Trophoblast cell (in vitro differentiated cells and primary cell): ENCODE results near the gene APAF1.

Source experiments
- DNase-seq, 2 donors: peaks; one replicate each; pipeline ENCODE4 v3.0.0-alpha.2; 2016
- H2AFZ ChIP-seq: 2 replicates; pipeline ENCODE4 v1.6.1; 2013; ENCODE audit warnings: low read length, moderate library complexity, mild to moderate bottlenecking; ENCODE audit not compliant: insufficient read depth, poor library complexity
- H2AK5ac ChIP-seq: 2 replicates; pipeline ENCODE4 v1.6.1; 2013; ENCODE audit warnings: mild to moderate bottlenecking, low read length
- H2BK120ac ChIP-seq: 2 replicates; pipeline ENCODE4 v1.6.1; 2013; ENCODE audit warnings: low read length, mild to moderate bottlenecking, moderate library complexity; ENCODE audit not compliant: insufficient read depth, poor library complexity
- H2BK12ac ChIP-seq: 2 replicates; pipeline ENCODE4 v1.6.1; 2013; ENCODE audit warnings: mild to moderate bottlenecking, low read length, moderate library complexity
- H2BK5ac ChIP-seq: 2 replicates; pipeline ENCODE4 v1.6.1; 2013; ENCODE audit warnings: low read length, low read depth, moderate library complexity, mild to moderate bottlenecking; ENCODE audit not compliant: poor library complexity
- H3K14ac ChIP-seq: 2 replicates; pipeline ENCODE4 v1.6.1; 2013; ENCODE audit warnings: mild to moderate bottlenecking, low read length
- H3K18ac ChIP-seq: 2 replicates; pipeline ENCODE4 v1.6.1; 2013; ENCODE audit warnings: mild to moderate bottlenecking, low read length
- H3K23ac ChIP-seq: 2 replicates; pipeline ENCODE4 v1.6.1; 2013; ENCODE audit warnings: low read length
- H3K27ac ChIP-seq: 2 replicates; pipeline ENCODE4 v1.5.1; 2013; ENCODE audit warnings: low read depth, mild to moderate bottlenecking, inconsistent platforms, low read length, moderate library complexity
- H3K27me3 ChIP-seq: 2 replicates; pipeline ENCODE4 v1.6.1; 2013; ENCODE audit warnings: inconsistent platforms, mild to moderate bottlenecking, low read length, moderate library complexity; ENCODE audit not compliant: insufficient read depth
- H3K36me3 ChIP-seq, 2 experiments: 1 replicate in 1 of 2; 2 replicates in 1 of 2; pipeline ENCODE4 v1.6.1; 2013; ENCODE audit warnings: low read length in 2 of 2, mild to moderate bottlenecking in 2 of 2, moderate library complexity in 1 of 2; ENCODE audit not compliant: insufficient read depth in 2 of 2, control insufficient read depth in 1 of 2
- H3K4ac ChIP-seq: 2 replicates; pipeline ENCODE4 v1.6.1; 2013; ENCODE audit warnings: low read depth, mild to moderate bottlenecking, low read length, moderate library complexity
- H3K4me1 ChIP-seq, 2 experiments: 1 replicate in 1 of 2; 2 replicates in 1 of 2; pipeline ENCODE4 v1.6.1; 2013; ENCODE audit warnings: low read length in 2 of 2, mild to moderate bottlenecking in 2 of 2, moderate library complexity in 1 of 2; ENCODE audit not compliant: insufficient read depth in 2 of 2, control insufficient read depth in 1 of 2
- H3K4me2 ChIP-seq: 2 replicates; pipeline ENCODE4 v1.6.1; 2013; ENCODE audit warnings: inconsistent platforms, mild to moderate bottlenecking, low read length, moderate library complexity
- H3K4me3 ChIP-seq: 2 replicates; pipeline ENCODE4 v1.5.1; 2013; ENCODE audit warnings: mild to moderate bottlenecking, low read depth, low read length, inconsistent platforms
- H3K79me1 ChIP-seq: one replicate; pipeline ENCODE4 v1.6.1; 2013; ENCODE audit warnings: low read length
- H3K79me2 ChIP-seq: 2 replicates; pipeline ENCODE4 v1.6.1; 2013; ENCODE audit warnings: low read length, mild to moderate bottlenecking; ENCODE audit not compliant: control insufficient read depth, insufficient read depth, poor library complexity
- H3K9ac ChIP-seq: 2 replicates; pipeline ENCODE4 v1.6.1; 2013; ENCODE audit warnings: mild to moderate bottlenecking, low read length
- H3K9me3 ChIP-seq: 2 replicates; pipeline ENCODE4 v1.6.1; 2013; ENCODE audit warnings: low read depth, mild to moderate bottlenecking, control low read depth, inconsistent platforms, low read length; ENCODE audit not compliant: insufficient read depth
- H4K12ac ChIP-seq: 2 replicates; pipeline ENCODE4 v1.6.1; 2013; ENCODE audit warnings: low read depth, mild to moderate bottlenecking, low read length, moderate library complexity
- H4K8ac ChIP-seq: 2 replicates; pipeline ENCODE4 v1.6.1; 2013; ENCODE audit warnings: low read depth, mild to moderate bottlenecking, low read length, moderate library complexity
- H4K91ac ChIP-seq: one replicate; pipeline ENCODE4 v1.6.1; 2013; ENCODE audit warnings: low read depth, mild to moderate bottlenecking, low read length, moderate library complexity
- WGBS: extraction: QIAGEN DNeasy Blood & Tissue Kit; methylation state at CpG from one replicate; pipeline ENCODE4 v1.1.7; 2013; ENCODE audit warnings: missing lambda C conversion rate; ENCODE audit not compliant: insufficient read length, insufficient coverage; ENCODE audit errors: extremely low coverage; 5-methylcytosine and 5-hydroxymethylcytosine counted together

Gene APAF1

DNA sequence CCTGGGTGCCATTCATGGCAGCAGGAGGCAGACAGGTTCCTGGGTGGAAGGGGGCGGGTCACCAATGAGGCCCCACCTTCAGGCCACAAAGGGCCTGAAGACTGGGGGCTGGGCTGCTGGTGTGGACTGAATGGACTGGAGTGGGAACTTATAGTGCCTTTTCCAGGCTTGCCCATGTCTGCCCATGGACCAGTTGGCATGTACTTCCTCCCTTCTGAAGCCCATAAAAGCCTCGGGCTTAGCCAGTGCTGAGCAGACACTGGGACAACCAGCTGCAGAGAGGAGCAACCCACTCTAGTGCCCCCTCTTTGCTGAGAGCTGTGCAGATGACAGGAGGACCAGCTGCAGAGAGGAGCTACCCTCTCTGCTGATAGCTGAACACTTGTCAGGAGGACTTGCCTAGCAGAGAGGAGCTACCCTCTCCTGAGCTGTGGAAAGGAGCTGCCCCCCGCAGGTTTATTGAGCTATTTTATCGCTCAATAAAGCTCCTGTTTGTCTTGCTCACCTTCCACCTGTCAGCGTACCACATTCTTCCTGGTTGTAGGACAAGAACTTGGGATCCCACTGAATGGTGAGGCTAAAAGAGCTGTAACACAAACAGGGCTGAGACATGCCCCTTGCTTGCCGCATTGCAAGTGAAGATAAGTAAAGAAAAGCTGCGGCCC, 34.0 kb downstream of the APAF1 start:
- Histone ChIP-seq H3K79me1 (no peaks in the 10 kb centered on the region), H3K9ac (no peak overlapping the region), H3K14ac (no peak overlapping the region), H2BK5ac (no peak overlapping the region), H2AFZ (no peak overlapping the region), H3K4ac (no peak overlapping the region), H3K36me3 (peaks cover 22 to 28% of the 10 kb centered on the region in 2 experiments), H2BK120ac (no peak overlapping the region), H4K12ac (no peak overlapping the region), H3K79me2 (no peaks in the 10 kb centered on the region), H3K4me3 (no peak overlapping the region), H4K91ac (no peak overlapping the region), H3K27me3 (no peaks in the 10 kb centered on the region), H3K9me3 (no peaks in the 10 kb centered on the region), H3K4me1 (no peaks in the 10 kb centered on the region), H4K8ac (no peak overlapping the region), H3K27ac (no peak overlapping the region), H3K23ac (no peak overlapping the region), H3K4me2 (no peak overlapping the region), H2BK12ac (no peak overlapping the region), H2AK5ac (no peak overlapping the region), H3K18ac (no peak overlapping the region)
- no CpG with 5 or more reads among the region's 7 CpGs for WGBS
- no peak for DNase-seq

DNA sequence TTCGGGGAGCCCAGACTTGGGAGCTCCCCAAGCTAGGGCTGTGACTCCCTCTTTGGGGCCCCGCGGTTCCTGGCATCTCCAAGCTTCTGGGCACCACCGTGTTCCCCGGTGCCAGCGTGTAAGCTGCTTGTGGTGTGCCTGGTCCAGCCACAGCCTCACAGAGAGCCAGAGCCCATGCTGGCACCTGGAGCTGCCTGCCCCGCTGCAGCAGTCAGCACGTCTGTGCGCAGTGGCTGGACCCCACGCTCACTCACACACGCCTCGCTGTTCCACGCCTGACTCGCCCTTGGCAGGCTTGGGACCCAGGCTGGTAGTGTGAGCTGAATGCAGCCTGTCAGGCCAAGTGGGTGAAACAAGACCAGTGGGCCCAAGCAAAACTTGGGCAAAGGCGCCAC, 34.5 kb downstream of the APAF1 start:
- Histone ChIP-seq H3K4ac (no peak overlapping the region), H2AK5ac (no peak overlapping the region), H3K27ac (no peak overlapping the region), H4K91ac (no peak overlapping the region), H3K4me2 (no peak overlapping the region), H4K12ac (no peak overlapping the region), H3K79me1 (no peaks in the 10 kb centered on the region), H2BK12ac (no peak overlapping the region), H2BK5ac (no peak overlapping the region), H2BK120ac (no peak overlapping the region), H3K23ac (no peak overlapping the region), H3K9ac (no peak overlapping the region), H3K4me3 (no peak overlapping the region), H2AFZ (no peak overlapping the region), H3K79me2 (no peaks in the 10 kb centered on the region), H3K14ac (no peak overlapping the region), H3K18ac (no peak overlapping the region), H3K9me3 (no peaks in the 10 kb centered on the region), H3K4me1 (no peaks in the 10 kb centered on the region), H3K27me3 (no peaks in the 10 kb centered on the region), H3K36me3 (peaks cover 22 to 28% of the 10 kb centered on the region in 2 experiments), H4K8ac (no peak overlapping the region)
- WGBS, result no CpG with 5 or more reads among the region's 15 CpGs
- no peak for DNase-seq

DNA sequence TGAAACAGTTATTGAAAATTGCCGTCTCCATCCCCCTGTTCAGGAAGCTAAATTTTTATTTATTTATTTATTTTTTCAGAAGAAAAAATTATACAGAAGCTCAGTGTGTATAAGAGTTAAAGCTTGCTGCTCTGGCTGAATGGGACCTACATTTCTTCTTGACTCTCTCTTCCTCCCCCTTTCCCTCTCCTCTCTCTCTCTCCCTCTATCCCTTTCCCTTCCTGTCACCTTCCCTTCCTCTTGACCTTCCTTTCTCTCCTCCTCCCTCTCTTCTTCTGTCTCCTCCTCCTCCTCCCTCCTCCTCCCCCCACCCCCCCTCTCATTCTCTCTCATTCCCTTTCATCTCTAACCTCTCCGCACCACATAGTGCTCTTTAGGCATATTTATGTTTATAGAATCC, 39.1 kb downstream of the APAF1 start:
- Histone ChIP-seq H3K4me3 (no peak overlapping the region), H4K8ac (no peak overlapping the region), H3K27ac (no peak overlapping the region), H3K18ac (no peak overlapping the region), H3K27me3 (no peaks in the 10 kb centered on the region), H4K12ac (no peak overlapping the region), H3K9ac (no peak overlapping the region), H2BK12ac (no peak overlapping the region), H3K4me2 (no peak overlapping the region), H3K14ac (no peak overlapping the region), H3K23ac (no peak overlapping the region), H3K36me3 (peaks cover 15 to 20% of the 10 kb centered on the region in 2 experiments), H3K79me1 (no peaks in the 10 kb centered on the region), H3K4ac (no peak overlapping the region), H4K91ac (no peak overlapping the region), H2AFZ (no peak overlapping the region), H3K4me1 (no peaks in the 10 kb centered on the region), H3K9me3 (no peaks in the 10 kb centered on the region), H3K79me2 (no peaks in the 10 kb centered on the region), H2BK120ac (no peak overlapping the region), H2BK5ac (no peak overlapping the region), H2AK5ac (no peak overlapping the region)
- DNase-seq, result no peak
- WGBS, result 100% methylated on average over 1 of the region's 2 CpGs

DNA sequence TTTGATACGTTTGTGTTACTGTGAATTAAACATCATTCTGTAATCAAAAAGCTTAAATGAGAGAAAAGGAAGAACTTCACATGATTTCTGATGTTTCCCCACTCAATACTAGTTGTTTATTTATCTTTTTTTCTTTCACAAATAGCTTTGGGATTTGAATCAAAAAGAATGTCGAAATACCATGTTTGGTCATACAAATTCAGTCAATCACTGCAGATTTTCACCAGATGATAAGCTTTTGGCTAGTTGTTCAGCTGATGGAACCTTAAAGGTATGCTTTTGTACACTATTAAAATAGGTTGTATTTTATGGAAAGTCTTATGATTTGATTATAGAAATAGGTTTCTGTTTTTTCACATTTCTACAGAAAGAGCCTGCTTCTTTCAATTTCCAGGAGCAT, 41.5 kb downstream of the APAF1 start:
- Histone ChIP-seq H2BK12ac (no peak overlapping the region), H3K36me3 (peaks cover 6 to 12% of the 10 kb centered on the region in 2 experiments), H3K4me3 (no peak overlapping the region), H2BK5ac (no peak overlapping the region), H3K4me1 (no peaks in the 10 kb centered on the region), H3K4ac (no peak overlapping the region), H3K23ac (no peak overlapping the region), H3K18ac (no peak overlapping the region), H3K79me2 (no peaks in the 10 kb centered on the region), H3K14ac (no peak overlapping the region), H2BK120ac (no peak overlapping the region), H3K27ac (no peak overlapping the region), H2AK5ac (no peak overlapping the region), H3K27me3 (no peaks in the 10 kb centered on the region), H3K4me2 (no peak overlapping the region), H4K8ac (no peak overlapping the region), H2AFZ (no peak overlapping the region), H3K9ac (no peak overlapping the region), H3K9me3 (no peaks in the 10 kb centered on the region), H4K12ac (no peak overlapping the region), H3K79me1 (no peaks in the 10 kb centered on the region), H4K91ac (no peak overlapping the region)
- DNase-seq, result no peak
- WGBS, result no CpG with 5 or more reads among the region's 2 CpGs
